ENCODE measurements around the gene GAL3ST3.

Gene GAL3ST3

DNA sequence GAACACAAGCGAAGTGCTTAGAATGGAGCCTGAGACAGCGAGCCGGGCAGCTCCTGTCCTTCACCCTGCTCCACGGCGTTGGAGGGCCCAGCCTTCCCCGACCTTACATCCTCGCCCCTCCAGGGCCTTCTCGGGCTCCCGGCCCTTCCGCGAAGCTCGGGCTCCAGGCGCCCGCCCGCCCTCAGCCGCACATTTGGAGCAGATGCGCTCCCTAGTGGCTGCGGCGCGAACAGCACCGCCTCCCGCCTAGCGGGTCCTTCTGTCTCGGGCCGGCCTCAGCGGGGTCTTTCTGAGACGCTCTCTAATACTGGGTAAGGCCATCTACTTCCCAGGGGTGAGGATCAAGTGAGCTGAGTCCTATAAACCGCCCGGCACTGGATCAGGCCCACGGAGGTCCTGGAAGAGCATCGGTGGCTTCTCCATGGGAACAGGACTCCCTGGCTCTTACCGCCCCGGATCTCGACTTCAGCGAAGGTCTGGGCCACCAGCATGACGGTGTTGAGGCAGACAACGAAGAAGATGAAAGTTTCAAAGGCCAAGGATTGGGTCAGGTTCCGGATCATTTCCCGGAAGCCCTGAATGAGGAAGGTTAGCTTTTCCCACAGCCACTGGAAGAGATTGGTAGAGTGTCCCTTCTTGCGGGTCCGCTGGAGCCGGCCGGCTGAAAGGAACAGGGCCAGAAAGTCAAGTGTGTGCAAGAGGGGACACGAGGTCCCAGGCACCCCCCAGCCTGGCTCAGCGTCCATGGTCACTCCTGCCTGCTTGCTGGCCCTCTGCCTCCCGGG is 26.4 kb downstream of the GAL3ST3 start:
- Histone ChIP-seq H3K36me3 (ENCODE audit: control insufficient read depth in 4 of 4, insufficient read depth in 4 of 4, low read length in 3 of 4) (no peaks in the 10 kb centered on the region), H3K27me3 (replicated peaks in 2 of 5; ENCODE audit: control insufficient read depth in 4 of 5, insufficient read depth in 5 of 5, low read length in 4 of 5) (peaks cover 0 to 7% (median 0%) of the 10 kb centered on the region in 5 experiments), H3K27ac (ENCODE audit: insufficient read depth in 1 of 2, low read depth in 1 of 2, low read length in 2 of 2, poor library complexity in 1 of 2, severe bottlenecking in 2 of 2) (no peak overlapping the region), H3K4me1 (ENCODE audit: control extremely low read depth in 1 of 4, control insufficient read depth in 4 of 4, insufficient read depth in 4 of 4, low read length in 3 of 4) (peaks cover 0 to 26% (median 23%) of the 10 kb centered on the region in 4 experiments), H3K4me3 (ENCODE audit: control insufficient read depth in 1 of 7, extremely low read depth in 1 of 7, insufficient read depth in 4 of 7, low read depth in 2 of 7, low read length in 6 of 7) (peak overlapping the region in 3 of 7 experiments; percentile 19 to 56 (median 53)), H3K9me3 (ENCODE audit: control extremely low read depth in 1 of 5, control insufficient read depth in 4 of 5, insufficient read depth in 2 of 5, low read depth in 1 of 5, low read length in 4 of 5) (no peaks in the 10 kb centered on the region)
- 29% methylated on average over 40 of the region's 46 CpGs for WGBS (ENCODE audit: insufficient coverage)
- POLR2A ChIA-PET, result interaction anchor here (0.6 to 1.0 kb wide), 2 partner anchors 13 to 93 kb away, joined by 3 to 4 read pairs; no protein-coding TSS in a partner anchor
- peak; percentile 57 to 71 (median 68) for DNase-seq
- CTCF ChIA-PET, result interaction anchor here (0.6 to 2.9 kb wide), 30 partner anchors 8 to 384 kb away, joined by 3 to 19 read pairs (median 4); partner anchors contain the start of genes BANF1, CST6, EIF1AD and KAT5

DNA sequence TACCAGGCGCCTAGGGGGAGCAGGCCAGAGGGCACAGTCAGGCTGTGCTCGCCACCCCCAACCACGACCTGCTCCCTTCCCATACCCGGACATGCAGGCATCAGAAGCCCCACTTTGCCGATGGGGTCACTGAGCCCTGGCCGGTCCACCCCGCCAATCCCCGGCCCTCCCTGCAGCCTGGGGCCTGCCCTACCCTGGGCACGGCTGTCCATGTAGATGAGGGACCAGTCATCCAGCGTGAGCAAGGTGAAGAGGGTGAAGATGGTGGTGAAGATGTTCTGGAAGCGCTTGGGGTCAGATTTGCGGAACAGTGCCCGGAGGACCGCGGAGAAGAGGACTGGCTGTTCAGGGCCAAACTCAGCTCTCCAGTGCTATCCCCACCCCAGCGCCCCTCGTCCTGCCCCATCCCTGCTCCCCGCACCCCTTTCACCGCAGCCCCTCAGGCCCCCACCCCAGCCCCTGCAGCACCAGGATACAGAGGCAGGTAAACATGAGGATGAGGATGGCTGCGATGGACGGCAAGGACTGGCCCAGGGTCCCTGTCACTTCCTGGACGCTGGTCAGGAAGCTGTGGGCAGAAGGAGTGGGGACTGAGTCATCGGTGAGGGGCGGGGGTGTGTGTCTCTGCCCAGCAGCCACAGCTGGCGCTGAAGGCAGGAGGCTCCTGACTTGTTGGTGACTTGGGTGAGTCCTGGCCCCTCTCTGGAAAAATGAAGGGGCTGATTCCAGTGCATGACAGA is 28.2 kb downstream of the GAL3ST3 start:
- DNase-seq, result peak; percentile 67 to 89 (median 84)
- H3K36me3 ChIP-seq (ENCODE audit: control insufficient read depth in 4 of 4, insufficient read depth in 4 of 4, low read length in 3 of 4), result no peaks in the 10 kb centered on the region
- CTCF ChIA-PET, result interaction anchor here (0.8 to 2.6 kb wide), 4 partner anchors 9 to 26 kb away, joined by 3 to 19 read pairs (median 6); partner anchors contain the start of gene CST6
- H3K9me3 ChIP-seq (ENCODE audit: control extremely low read depth in 1 of 5, control insufficient read depth in 4 of 5, insufficient read depth in 2 of 5, low read depth in 1 of 5, low read length in 4 of 5), result no peaks in the 10 kb centered on the region
- H3K27me3 ChIP-seq (replicated peaks in 2 of 5; ENCODE audit: control insufficient read depth in 4 of 5, insufficient read depth in 5 of 5, low read length in 4 of 5), result peaks cover 0 to 7% (median 0%) of the 10 kb centered on the region in 5 experiments
- WGBS (ENCODE audit: insufficient coverage), result 63% methylated on average over 19 of the region's 25 CpGs
- peak overlapping the region in 3 of 7 experiments; percentile 8 to 42 (median 26) for H3K4me3 ChIP-seq (ENCODE audit: control insufficient read depth in 1 of 7, extremely low read depth in 1 of 7, insufficient read depth in 4 of 7, low read depth in 2 of 7, low read length in 6 of 7)
- peaks cover 0 to 26% (median 23%) of the 10 kb centered on the region in 4 experiments for H3K4me1 ChIP-seq (ENCODE audit: control extremely low read depth in 1 of 4, control insufficient read depth in 4 of 4, insufficient read depth in 4 of 4, low read length in 3 of 4)
- POLR2A ChIA-PET, result interaction anchor here (0.7 to 1.3 kb wide), 2 partner anchors 31 to 130 kb away, joined by 3 read pairs; partner anchors contain the start of genes CCDC85B and SF3B2
- no peak overlapping the region for H3K27ac ChIP-seq (ENCODE audit: insufficient read depth in 1 of 2, low read depth in 1 of 2, low read length in 2 of 2, poor library complexity in 1 of 2, severe bottlenecking in 2 of 2)

DNA sequence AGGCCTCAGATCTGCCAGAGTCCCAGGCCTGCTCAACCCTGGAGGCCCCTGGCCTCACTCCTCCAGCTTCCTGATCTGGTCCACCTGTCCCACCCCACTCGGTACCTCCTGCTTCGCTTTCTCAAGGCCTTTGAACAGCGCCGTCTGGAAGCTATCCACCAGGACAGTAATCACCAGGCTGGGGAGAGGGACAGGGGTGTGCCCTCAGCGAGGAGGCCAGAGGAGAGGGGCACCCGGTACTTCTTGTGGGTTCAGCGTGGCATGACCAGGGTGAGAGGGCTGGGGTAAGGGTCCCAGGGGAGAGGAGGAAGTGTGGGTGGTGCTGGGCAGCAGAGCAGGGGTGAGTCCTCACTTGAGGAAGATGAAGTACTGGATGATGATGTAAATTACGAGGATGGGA is 28.7 kb downstream of the GAL3ST3 start:
- CTCF ChIA-PET, result interaction anchor here (0.9 to 1.5 kb wide), 2 partner anchors 12 to 27 kb away, joined by 3 to 6 read pairs; no protein-coding TSS in a partner anchor
- no peak for DNase-seq
- Histone ChIP-seq H3K27ac (ENCODE audit: insufficient read depth in 1 of 2, low read depth in 1 of 2, low read length in 2 of 2, poor library complexity in 1 of 2, severe bottlenecking in 2 of 2) (no peak overlapping the region), H3K36me3 (ENCODE audit: control insufficient read depth in 4 of 4, insufficient read depth in 4 of 4, low read length in 3 of 4) (no peaks in the 10 kb centered on the region), H3K9me3 (ENCODE audit: control extremely low read depth in 1 of 5, control insufficient read depth in 4 of 5, insufficient read depth in 2 of 5, low read depth in 1 of 5, low read length in 4 of 5) (no peaks in the 10 kb centered on the region), H3K4me3 (ENCODE audit: control insufficient read depth in 1 of 7, extremely low read depth in 1 of 7, insufficient read depth in 4 of 7, low read depth in 2 of 7, low read length in 6 of 7) (no peak overlapping the region), H3K4me1 (ENCODE audit: control extremely low read depth in 1 of 4, control insufficient read depth in 4 of 4, insufficient read depth in 4 of 4, low read length in 3 of 4) (peaks cover 0 to 26% (median 23%) of the 10 kb centered on the region in 4 experiments), H3K27me3 (replicated peaks in 2 of 5; ENCODE audit: control insufficient read depth in 4 of 5, insufficient read depth in 5 of 5, low read length in 4 of 5) (peaks cover 0 to 7% (median 0%) of the 10 kb centered on the region in 5 experiments)
- WGBS (ENCODE audit: insufficient coverage), result 72% methylated on average over 4 of the region's 8 CpGs
- POLR2A ChIA-PET, result interaction anchor here (1.3 kb wide), 1 partner anchor 130 kb away, joined by 3 read pairs; the partner anchor contains the start of gene CCDC85B

DNA sequence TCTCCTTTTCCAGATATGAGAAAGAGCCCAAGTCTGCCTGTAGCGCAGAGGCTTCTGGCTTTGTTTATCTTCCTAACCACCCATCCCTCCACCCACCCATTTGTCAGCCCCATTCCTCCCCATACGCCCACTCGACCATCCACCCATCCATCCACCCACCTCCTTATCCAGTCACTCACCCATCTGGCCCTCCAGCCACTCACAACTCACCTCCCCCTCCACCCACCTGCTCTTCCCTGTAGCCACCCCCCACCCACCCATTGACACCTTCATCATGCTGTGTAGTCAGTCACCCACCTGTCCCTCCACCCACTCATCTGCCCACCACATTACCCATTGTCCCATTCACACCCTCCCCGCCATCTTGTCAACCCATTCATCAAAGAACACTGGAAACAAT is 31.6 kb downstream of the GAL3ST3 start:
- Histone ChIP-seq H3K4me1 (ENCODE audit: control extremely low read depth in 1 of 4, control insufficient read depth in 4 of 4, insufficient read depth in 4 of 4, low read length in 3 of 4) (peaks cover 0 to 31% (median 29%) of the 10 kb centered on the region in 4 experiments), H3K9me3 (ENCODE audit: control extremely low read depth in 1 of 5, control insufficient read depth in 4 of 5, insufficient read depth in 2 of 5, low read depth in 1 of 5, low read length in 4 of 5) (no peaks in the 10 kb centered on the region), H3K27me3 (replicated peaks in 2 of 5; ENCODE audit: control insufficient read depth in 4 of 5, insufficient read depth in 5 of 5, low read length in 4 of 5) (peaks cover 0 to 8% (median 3%) of the 10 kb centered on the region in 5 experiments), H3K27ac (ENCODE audit: insufficient read depth in 1 of 2, low read depth in 1 of 2, low read length in 2 of 2, poor library complexity in 1 of 2, severe bottlenecking in 2 of 2) (no peak overlapping the region), H3K4me3 (ENCODE audit: control insufficient read depth in 1 of 7, extremely low read depth in 1 of 7, insufficient read depth in 4 of 7, low read depth in 2 of 7, low read length in 6 of 7) (no peak overlapping the region), H3K36me3 (ENCODE audit: control insufficient read depth in 4 of 4, insufficient read depth in 4 of 4, low read length in 3 of 4) (no peaks in the 10 kb centered on the region)
- POLR2A ChIA-PET, result no interaction called here
- CTCF ChIA-PET, result interaction anchor here (0.6 to 1.0 kb wide), 2 partner anchors 28 to 125 kb away, joined by 3 read pairs; no protein-coding TSS in a partner anchor
- WGBS (ENCODE audit: insufficient coverage), result 81% methylated on average over 3 of the region's 4 CpGs
- no peak for DNase-seq

DNA sequence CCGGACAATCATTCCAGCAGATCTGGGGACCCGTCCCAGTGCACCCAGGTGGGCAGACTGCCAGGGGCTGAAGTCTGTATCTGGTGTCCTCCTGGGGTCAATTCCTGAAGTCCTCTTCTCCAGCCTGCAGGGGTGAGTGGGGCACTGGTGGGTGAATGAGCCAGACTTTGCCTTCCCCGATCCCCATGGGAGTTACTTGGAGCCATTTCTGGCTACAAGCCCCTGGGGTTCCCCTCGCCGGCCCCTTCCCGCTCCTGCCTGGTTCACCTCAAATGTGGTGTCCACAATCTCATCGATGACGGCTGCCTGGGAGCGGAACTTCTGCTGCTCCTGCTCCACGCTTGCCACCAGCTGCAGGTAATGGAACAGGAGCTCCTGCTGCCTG is 32.2 kb downstream of the GAL3ST3 start:
- WGBS (ENCODE audit: insufficient coverage), result 93% methylated on average over 6 of the region's 10 CpGs
- CTCF ChIA-PET, result no interaction called here
- POLR2A ChIA-PET, result no interaction called here

DNA sequence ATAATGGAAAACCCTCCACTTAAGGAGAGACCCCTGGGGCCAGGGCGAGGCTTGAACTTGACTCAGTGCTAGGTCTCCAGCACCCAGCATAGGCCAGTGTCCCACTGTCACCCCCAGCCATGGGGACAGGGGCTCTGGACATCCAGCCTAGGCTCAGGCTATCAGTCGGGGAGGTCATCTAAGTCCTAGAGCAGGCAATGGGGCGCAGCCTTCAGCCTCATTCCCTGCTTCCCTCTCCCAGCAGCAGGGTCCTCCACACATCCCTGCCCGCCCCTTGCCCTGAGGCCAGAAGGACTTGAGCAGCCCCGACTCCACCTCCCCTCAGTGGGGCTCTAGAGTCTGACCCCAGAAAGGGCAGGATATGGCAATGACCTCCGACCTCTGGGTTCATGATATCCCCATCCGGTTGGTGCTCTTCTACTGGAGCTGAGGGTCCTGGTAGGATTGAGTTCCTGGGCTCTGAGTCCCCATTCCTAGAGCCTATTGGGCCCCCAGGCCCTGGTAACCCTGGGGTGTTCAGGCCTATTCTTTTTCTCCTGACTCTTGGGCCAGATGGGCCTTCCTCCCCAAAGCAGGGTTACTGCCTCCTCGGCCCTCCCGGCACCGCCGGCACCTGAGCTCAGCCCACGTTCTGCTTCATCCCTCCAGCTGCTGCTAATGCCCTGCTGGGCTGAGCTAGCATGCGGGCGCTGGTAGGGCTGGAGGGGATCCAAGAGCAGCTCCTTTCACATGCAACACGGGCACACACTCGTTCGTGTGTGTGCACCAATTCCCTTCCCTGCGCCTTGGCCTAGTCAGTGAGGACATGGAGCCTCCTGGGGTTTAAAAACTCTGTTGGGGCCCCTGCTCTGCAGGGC is 32.8 kb downstream of the GAL3ST3 start:
- DNase-seq, result no peak
- no peaks in the 10 kb centered on the region for H3K36me3 ChIP-seq (ENCODE audit: control insufficient read depth in 4 of 4, insufficient read depth in 4 of 4, low read length in 3 of 4)
- H3K4me3 ChIP-seq (ENCODE audit: control insufficient read depth in 1 of 7, extremely low read depth in 1 of 7, insufficient read depth in 4 of 7, low read depth in 2 of 7, low read length in 6 of 7), result no peak overlapping the region
- H3K4me1 ChIP-seq (ENCODE audit: control extremely low read depth in 1 of 4, control insufficient read depth in 4 of 4, insufficient read depth in 4 of 4, low read length in 3 of 4), result peaks cover 0 to 29% (median 26%) of the 10 kb centered on the region in 4 experiments
- CTCF ChIA-PET, result interaction anchor here (1.1 kb wide), 1 partner anchor 25 kb away, joined by 3 read pairs; no protein-coding TSS in a partner anchor
- 91% methylated on average over 14 of the region's 18 CpGs for WGBS (ENCODE audit: insufficient coverage)
- no peak overlapping the region for H3K27ac ChIP-seq (ENCODE audit: insufficient read depth in 1 of 2, low read depth in 1 of 2, low read length in 2 of 2, poor library complexity in 1 of 2, severe bottlenecking in 2 of 2)
- POLR2A ChIA-PET, result no interaction called here
- no peaks in the 10 kb centered on the region for H3K9me3 ChIP-seq (ENCODE audit: control extremely low read depth in 1 of 5, control insufficient read depth in 4 of 5, insufficient read depth in 2 of 5, low read depth in 1 of 5, low read length in 4 of 5)
- H3K27me3 ChIP-seq (replicated peaks in 2 of 5; ENCODE audit: control insufficient read depth in 4 of 5, insufficient read depth in 5 of 5, low read length in 4 of 5), result peaks cover 0 to 20% (median 7%) of the 10 kb centered on the region in 5 experiments

More for the DNA sequence above, 32.2 kb downstream of the GAL3ST3 start:
- Histone ChIP-seq H3K36me3 (ENCODE audit: control insufficient read depth in 4 of 4, insufficient read depth in 4 of 4, low read length in 3 of 4) (no peaks in the 10 kb centered on the region), H3K27me3 (replicated peaks in 2 of 5; ENCODE audit: control insufficient read depth in 4 of 5, insufficient read depth in 5 of 5, low read length in 4 of 5) (peaks cover 0 to 14% (median 3%) of the 10 kb centered on the region in 5 experiments), H3K4me1 (ENCODE audit: control extremely low read depth in 1 of 4, control insufficient read depth in 4 of 4, insufficient read depth in 4 of 4, low read length in 3 of 4) (peaks cover 0 to 31% (median 29%) of the 10 kb centered on the region in 4 experiments), H3K4me3 (ENCODE audit: control insufficient read depth in 1 of 7, extremely low read depth in 1 of 7, insufficient read depth in 4 of 7, low read depth in 2 of 7, low read length in 6 of 7) (no peak overlapping the region), H3K9me3 (ENCODE audit: control extremely low read depth in 1 of 5, control insufficient read depth in 4 of 5, insufficient read depth in 2 of 5, low read depth in 1 of 5, low read length in 4 of 5) (no peaks in the 10 kb centered on the region), H3K27ac (ENCODE audit: insufficient read depth in 1 of 2, low read depth in 1 of 2, low read length in 2 of 2, poor library complexity in 1 of 2, severe bottlenecking in 2 of 2) (no peak overlapping the region)
- DNase-seq, result no peak
